ENCODE data around the gene RCAN3. TPM values are rescaled to one million over a fixed set of nuclear protein-coding genes. Genes with fewer than 3 reads are reported as not detected.

RCAN3 gene
- total RNA-seq, 4 donors from 2014 or later: 25.6 to 37.9 (median 35.2) TPM

GRCh38 chr1:24540051-24540905 is 37.6 kb downstream of the RCAN3 start:
- peaks cover 25 to 27% of the 10 kb centered on the region in 2 donors for H3K4me1 ChIP-seq
- H3K9me3 ChIP-seq: no peaks in the 10 kb centered on the region
- H3K27me3 ChIP-seq: no peaks in the 10 kb centered on the region
- intact Hi-C loops (cut with DNase I): no loop called here
- DNase-seq: no peak
- H3K4me3 ChIP-seq (replicated peaks in 1 of 3): no peak overlapping the region
- H3K36me3 ChIP-seq: no peaks in the 10 kb centered on the region
- WGBS, 2 donors: 90 to 91% methylated on average over 15 of the region's 15 CpGs
- TF ChIP-seq, protein P1, sequence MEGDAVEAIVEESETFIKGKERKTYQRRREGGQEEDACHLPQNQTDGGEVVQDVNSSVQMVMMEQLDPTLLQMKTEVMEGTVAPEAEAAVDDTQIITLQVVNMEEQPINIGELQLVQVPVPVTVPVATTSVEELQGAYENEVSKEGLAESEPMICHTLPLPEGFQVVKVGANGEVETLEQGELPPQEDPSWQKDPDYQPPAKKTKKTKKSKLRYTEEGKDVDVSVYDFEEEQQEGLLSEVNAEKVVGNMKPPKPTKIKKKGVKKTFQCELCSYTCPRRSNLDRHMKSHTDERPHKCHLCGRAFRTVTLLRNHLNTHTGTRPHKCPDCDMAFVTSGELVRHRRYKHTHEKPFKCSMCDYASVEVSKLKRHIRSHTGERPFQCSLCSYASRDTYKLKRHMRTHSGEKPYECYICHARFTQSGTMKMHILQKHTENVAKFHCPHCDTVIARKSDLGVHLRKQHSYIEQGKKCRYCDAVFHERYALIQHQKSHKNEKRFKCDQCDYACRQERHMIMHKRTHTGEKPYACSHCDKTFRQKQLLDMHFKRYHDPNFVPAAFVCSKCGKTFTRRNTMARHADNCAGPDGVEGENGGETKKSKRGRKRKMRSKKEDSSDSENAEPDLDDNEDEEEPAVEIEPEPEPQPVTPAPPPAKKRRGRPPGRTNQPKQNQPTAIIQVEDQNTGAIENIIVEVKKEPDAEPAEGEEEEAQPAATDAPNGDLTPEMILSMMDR (IDR thresholded peaks at IDR 0.05): no peak
- TF ChIP-seq POLR2A (IDR thresholded peaks at IDR 0.05): no peak
- peak overlapping the region; percentile 24 to 72 (median 54) for H3K27ac ChIP-seq

DNA sequence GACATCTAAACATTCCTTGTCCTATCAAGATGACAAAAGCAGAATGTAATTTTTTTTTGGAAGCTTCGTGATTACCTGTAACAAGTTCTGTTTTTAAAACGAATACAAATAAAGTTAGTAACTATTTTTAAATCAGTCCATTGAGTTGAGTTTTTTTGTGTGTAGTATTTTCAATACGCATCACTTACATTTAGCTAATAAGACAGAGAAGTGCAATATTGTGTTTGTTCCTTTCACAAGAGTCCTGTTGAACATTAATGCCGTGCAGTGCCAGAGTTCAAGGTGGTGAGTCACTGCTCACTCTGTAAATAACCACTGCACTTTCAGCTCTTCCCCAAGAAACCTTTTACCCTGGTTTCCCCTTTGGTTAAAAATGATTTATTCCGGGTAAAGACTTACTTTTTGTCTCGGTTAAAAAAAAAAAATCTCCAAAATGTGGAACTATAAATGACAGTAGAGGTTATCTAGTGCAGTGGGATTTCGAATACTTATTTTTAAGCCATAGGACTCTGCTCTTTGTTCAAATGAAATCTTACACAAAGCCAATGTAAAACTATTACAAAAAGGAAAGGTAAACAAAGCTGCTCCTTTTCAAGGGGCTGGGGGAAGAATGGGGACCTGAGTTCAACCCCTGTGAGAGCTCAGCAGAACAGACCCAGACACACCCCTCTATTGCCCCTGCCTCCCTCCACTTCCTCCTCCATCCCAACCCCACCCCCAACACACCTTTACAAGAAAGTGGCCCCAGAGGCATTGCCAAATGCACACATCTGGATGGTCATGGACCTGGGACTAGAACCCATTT is 38.5 kb downstream of the RCAN3 start:
- Histone ChIP-seq H3K36me3 (no peaks in the 10 kb centered on the region), H3K27ac (peak overlapping the region; percentile 54 to 74 (median 72)), H3K4me3 (replicated peaks in 1 of 3) (no peak overlapping the region), H3K4me1 (peaks cover 20 to 22% of the 10 kb centered on the region in 2 donors), H3K27me3 (no peaks in the 10 kb centered on the region), H3K9me3 (no peaks in the 10 kb centered on the region)
- WGBS, 2 donors: 39 to 41% methylated on average over 7 of the region's 7 CpGs
- DNase-seq: peak; percentile 74 to 75
- TF ChIP-seq, protein P1 (IDR thresholded peaks at IDR 0.05): no peak
- TF ChIP-seq POLR2A (IDR thresholded peaks at IDR 0.05): no peak
- intact Hi-C loops (cut with DNase I): no loop called here

GRCh38 chr1:24541711-24542346 is 39.2 kb downstream of the RCAN3 start:
- peak overlapping the region; percentile 54 to 74 (median 72) for H3K27ac ChIP-seq

GRCh38 chr1:24544239-24544638 is 41.6 kb downstream of the RCAN3 start:
- Histone ChIP-seq H3K27ac (no peak overlapping the region), H3K4me3 (replicated peaks in 1 of 3) (no peak overlapping the region), H3K36me3 (no peaks in the 10 kb centered on the region), H3K4me1 (peaks cover 13 to 14% of the 10 kb centered on the region in 2 donors), H3K27me3 (no peaks in the 10 kb centered on the region), H3K9me3 (no peaks in the 10 kb centered on the region)
- DNase-seq: no peak
- intact Hi-C loops (cut with DNase I): no loop called here
- TF ChIP-seq POLR2A (IDR thresholded peaks at IDR 0.05): no peak
- TF ChIP-seq, protein P1 (IDR thresholded peaks at IDR 0.05): no peak

More at GRCh38 chr1:24541711-24542346, 39.2 kb downstream of the RCAN3 start:
- intact Hi-C loops (cut with DNase I): no loop called here
- DNase-seq: no peak
- Histone ChIP-seq H3K27me3 (no peaks in the 10 kb centered on the region), H3K4me3 (replicated peaks in 1 of 3) (no peak overlapping the region), H3K4me1 (peaks cover 16 to 17% of the 10 kb centered on the region in 2 donors), H3K9me3 (no peaks in the 10 kb centered on the region), H3K36me3 (no peaks in the 10 kb centered on the region)
- 76% methylated on average over 8 of the region's 8 CpGs for WGBS, 2 donors
- no peak for TF ChIP-seq POLR2A (IDR thresholded peaks at IDR 0.05)
- TF ChIP-seq, protein P1 (IDR thresholded peaks at IDR 0.05): peak in 4 of 6 experiments; percentile 14 to 44 (median 40)

All from thyroid gland (tissue), 4 donors.